ENCODE data around the gene NUAK2.

DNA sequence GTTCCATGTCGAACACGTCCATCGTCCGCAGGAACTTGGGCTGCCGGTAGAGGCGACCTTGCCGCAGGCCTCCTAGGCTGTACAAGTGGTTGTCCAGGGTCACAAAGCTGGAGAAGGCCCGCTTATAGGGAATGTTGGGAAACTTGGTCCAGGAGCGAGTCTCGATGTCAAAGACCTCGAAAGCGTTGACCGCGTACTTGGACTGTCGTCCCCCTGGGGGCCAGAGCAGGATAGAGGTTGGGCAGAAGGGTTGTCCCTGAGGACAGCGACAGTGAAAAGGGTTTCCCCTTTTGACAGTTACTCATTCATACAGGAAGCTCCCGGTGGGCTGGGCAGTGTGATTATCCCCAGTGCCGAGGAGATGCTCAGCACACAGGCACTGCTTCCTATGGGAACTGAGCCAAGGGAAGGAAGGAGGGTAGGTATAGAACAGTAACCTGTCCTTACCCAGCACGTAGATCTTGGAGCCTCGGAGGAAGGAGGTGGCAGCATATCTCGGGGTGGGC is 17.7 kb upstream of the NUAK2 start:
- TF ChIP-seq, protein P1, sequence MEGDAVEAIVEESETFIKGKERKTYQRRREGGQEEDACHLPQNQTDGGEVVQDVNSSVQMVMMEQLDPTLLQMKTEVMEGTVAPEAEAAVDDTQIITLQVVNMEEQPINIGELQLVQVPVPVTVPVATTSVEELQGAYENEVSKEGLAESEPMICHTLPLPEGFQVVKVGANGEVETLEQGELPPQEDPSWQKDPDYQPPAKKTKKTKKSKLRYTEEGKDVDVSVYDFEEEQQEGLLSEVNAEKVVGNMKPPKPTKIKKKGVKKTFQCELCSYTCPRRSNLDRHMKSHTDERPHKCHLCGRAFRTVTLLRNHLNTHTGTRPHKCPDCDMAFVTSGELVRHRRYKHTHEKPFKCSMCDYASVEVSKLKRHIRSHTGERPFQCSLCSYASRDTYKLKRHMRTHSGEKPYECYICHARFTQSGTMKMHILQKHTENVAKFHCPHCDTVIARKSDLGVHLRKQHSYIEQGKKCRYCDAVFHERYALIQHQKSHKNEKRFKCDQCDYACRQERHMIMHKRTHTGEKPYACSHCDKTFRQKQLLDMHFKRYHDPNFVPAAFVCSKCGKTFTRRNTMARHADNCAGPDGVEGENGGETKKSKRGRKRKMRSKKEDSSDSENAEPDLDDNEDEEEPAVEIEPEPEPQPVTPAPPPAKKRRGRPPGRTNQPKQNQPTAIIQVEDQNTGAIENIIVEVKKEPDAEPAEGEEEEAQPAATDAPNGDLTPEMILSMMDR (conservative IDR thresholded peaks at IDR 0.05) = no peak
- no peak for TF ChIP-seq ZFX (IDR thresholded peaks at IDR 0.05)
